GM19035 (cell line): ENCODE measurements around the gene NPY4R.
"Not testable (repeated sequence)": the region's sequence is repeated elsewhere in the genome, so short reads cannot be mapped to it uniquely, and the experiment has no call there.

Source experiments
- ATAC-seq: cut with Tn5 transposase; IDR thresholded peaks from one replicate; pipeline ENCODE4 v1.9.1; 2021; ENCODE audit not compliant: unreplicated experiment

NPY4R gene

GRCh38 chr10:46459579-46459978 lies 6.2 kb downstream of the NPY4R start:
- not testable (repeated sequence) for ATAC-seq

- not testable (repeated sequence) for ATAC-seq
These were observed 8.7 kb downstream of the NPY4R start for GRCh38 chr10:46457071-46457470.

GRCh38 chr10:46455992-46456391 lies 9.8 kb downstream of the NPY4R start:
- ATAC-seq: not testable (repeated sequence)

GRCh38 chr10:46451365-46451764 lies 14.4 kb downstream of the NPY4R start:
- not testable (repeated sequence) for ATAC-seq

- not testable (repeated sequence) for ATAC-seq
These were observed 14.9 kb downstream of the NPY4R start for GRCh38 chr10:46450829-46451228.

- ATAC-seq: not testable (repeated sequence)
These were observed 18.3 kb downstream of the NPY4R start for GRCh38 chr10:46447439-46447838.

GRCh38 chr10:46445389-46446122 lies 20.2 kb downstream of the NPY4R start:
- not testable (repeated sequence) for ATAC-seq

- ATAC-seq: not testable (repeated sequence)
These were observed 22.3 kb downstream of the NPY4R start for GRCh38 chr10:46443422-46443821.

- ATAC-seq: not testable (repeated sequence)
These were observed 23.0 kb downstream of the NPY4R start for GRCh38 chr10:46442706-46443275.

GRCh38 chr10:46441837-46442278 lies 23.9 kb downstream of the NPY4R start:
- not testable (repeated sequence) for ATAC-seq

- ATAC-seq: not testable (repeated sequence)
These were observed 24.8 kb downstream of the NPY4R start for GRCh38 chr10:46440942-46441341.

GRCh38 chr10:46423550-46423949 lies 42.2 kb downstream of the NPY4R start:
- not testable (repeated sequence) for ATAC-seq

GRCh38 chr10:46419570-46420379 lies 46.0 kb downstream of the NPY4R start:
- ATAC-seq: not testable (repeated sequence)

GRCh38 chr10:46418283-46418682 lies 47.5 kb downstream of the NPY4R start:
- not testable (repeated sequence) for ATAC-seq

GRCh38 chr10:46415291-46415690 lies 50.5 kb downstream of the NPY4R start:
- not testable (repeated sequence) for ATAC-seq

GRCh38 chr10:46412665-46413064 lies 53.1 kb downstream of the NPY4R start:
- ATAC-seq: not testable (repeated sequence)

- ATAC-seq: not testable (repeated sequence)
These were observed 54.6 kb downstream of the NPY4R start for GRCh38 chr10:46411123-46411522.
